CD4-positive, alpha-beta memory T cell (primary cell): Measurements from ENCODE around the gene VAMP5. TPM values are rescaled to one million over a fixed set of nuclear protein-coding genes. Genes with fewer than 3 reads are reported as not detected.
A peak's percentile ranks its signal among the peaks of the same experiment; 100 is the strongest.

Experiments used
- CTCF ChIA-PET: fragments of 350-600 bp; sonication (Branson Sonifier 250); formaldehyde crosslinking; loops from one replicate; lab custom pipeline; 2021; ENCODE audit warnings: inconsistent platforms; ENCODE audit not compliant: partially characterized antibody; lab: Charles Lee
- POLR2A ChIA-PET: fragments of 350-600 bp; sonication (Branson Sonifier 250); formaldehyde crosslinking; loops from one replicate; lab custom pipeline; 2021; ENCODE audit not compliant: partially characterized antibody; lab: Charles Lee
- DNase-seq, 5 donors: peaks; one replicate each; pipeline versions ENCODE4 v3.0.0 to v3.0.0-alpha.2; 2020 to 2022; ENCODE audit warnings: mixed read lengths in 1 of 5
- H3K27ac ChIP-seq: one replicate; pipeline ENCODE4 v1.7.0; 2013; ENCODE audit warnings: low read depth, low read length
- H3K27me3 ChIP-seq: 2 replicates; pipeline ENCODE4 v1.7.0; 2013; ENCODE audit warnings: mild to moderate bottlenecking, low read length, moderate library complexity; ENCODE audit not compliant: insufficient read depth
- H3K36me3 ChIP-seq: 2 replicates; pipeline ENCODE4 v1.7.0; 2013; ENCODE audit warnings: mild to moderate bottlenecking, low read length, moderate library complexity; ENCODE audit not compliant: insufficient read depth
- H3K4me1 ChIP-seq: 2 replicates; pipeline ENCODE4 v1.7.0; 2013; ENCODE audit warnings: mild to moderate bottlenecking, low read length, moderate library complexity; ENCODE audit not compliant: insufficient read depth
- H3K4me3 ChIP-seq, 2 donors: one replicate each; pipeline ENCODE4 v1.7.0; 2013; ENCODE audit warnings: low read length in 2 of 2, mild to moderate bottlenecking in 1 of 2
- H3K9me3 ChIP-seq, 2 donors: one replicate each; pipeline ENCODE4 v1.7.0; 2013; ENCODE audit warnings: low read length in 2 of 2, control low read depth in 1 of 2; ENCODE audit not compliant: control insufficient read depth in 1 of 2
- H3K27ac Mint-ChIP-seq, 7 donors: one replicate each; pipeline ENCODE4 v1.8.0; 2020 to 2021; ENCODE audit warnings: mixed read lengths in 7 of 7, mild to moderate bottlenecking in 6 of 7, inconsistent platforms in 3 of 7, moderate library complexity in 3 of 7
- H3K27me3 Mint-ChIP-seq, 2 donors: one replicate each; pipeline ENCODE4 v1.8.0; 2020 to 2021; ENCODE audit warnings: mixed read lengths in 2 of 2
- H3K36me3 Mint-ChIP-seq, 2 donors: one replicate each; pipeline ENCODE4 v1.8.0; 2020 to 2021; ENCODE audit warnings: mixed read lengths in 2 of 2, inconsistent platforms in 1 of 2, mild to moderate bottlenecking in 1 of 2
- H3K4me1 Mint-ChIP-seq, 4 donors: one replicate each; pipeline ENCODE4 v1.8.0; 2020 to 2021; ENCODE audit warnings: mixed read lengths in 4 of 4, mild to moderate bottlenecking in 1 of 4
- H3K4me3 Mint-ChIP-seq, 8 donors: one replicate each; pipeline ENCODE4 v1.8.0; 2020 to 2021; ENCODE audit warnings: mixed read lengths in 8 of 8, mild to moderate bottlenecking in 7 of 8, moderate library complexity in 6 of 8, inconsistent platforms in 3 of 8
- H3K9me3 Mint-ChIP-seq, 8 donors: one replicate each; pipeline ENCODE4 v1.8.0; 2020 to 2021; ENCODE audit warnings: mixed read lengths in 8 of 8, mild to moderate bottlenecking in 5 of 8, inconsistent platforms in 3 of 8, moderate library complexity in 1 of 8
- intact Hi-C: fragments of 100-400 bp; cut with micrococcal nuclease; formaldehyde crosslinking; loops from one replicate; pipeline ENCODE4 v1.15.1; 2023
- polyA plus RNA-seq, 2 donors: library from polyadenylated mRNA; unstranded; fragments of 300-500 nt; fragmentation: Illumina TruSeq; gene quantifications; one replicate each; pipeline ENCODE4 v1.2.3, GENCODE V29; 2021
- total RNA-seq, 2 experiments: library from RNA; stranded (reverse); gene quantifications; one replicate each; pipeline ENCODE4 v1.2.3, GENCODE V29; 2021

The VAMP5 gene, protein sequence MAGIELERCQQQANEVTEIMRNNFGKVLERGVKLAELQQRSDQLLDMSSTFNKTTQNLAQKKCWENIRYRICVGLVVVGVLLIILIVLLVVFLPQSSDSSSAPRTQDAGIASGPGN
- 10 to 100 TPM; 25.5 to 25.6 TPM for total RNA-seq
- 100 to 1,000 TPM; 109 to 136 TPM for polyA plus RNA-seq

DNA sequence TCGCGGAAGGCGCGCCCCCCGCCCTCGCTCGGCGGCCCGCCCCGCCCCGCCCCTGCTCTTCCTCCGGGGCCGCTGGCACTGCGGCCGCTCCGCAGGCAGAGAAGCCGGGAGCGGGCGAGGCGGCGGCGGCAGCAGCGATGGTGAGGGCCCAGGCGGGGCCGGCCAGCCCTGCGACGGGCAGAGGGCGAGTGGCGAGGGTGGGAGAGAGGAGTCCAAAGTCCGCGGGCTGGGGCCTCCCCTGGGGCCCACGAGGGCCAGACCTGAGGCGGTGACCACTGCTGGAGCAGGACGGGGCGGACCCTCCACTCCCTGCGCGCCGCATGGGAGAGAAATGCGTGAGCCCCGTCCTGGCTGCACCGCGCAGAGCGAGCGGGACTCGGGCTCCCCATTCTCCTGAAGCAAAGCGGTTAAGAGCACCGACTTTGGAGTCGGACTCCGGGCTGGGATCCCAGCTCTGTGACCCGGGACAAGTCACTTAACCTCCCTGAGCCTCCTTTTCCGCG is at the start of gene VAMP5:
TSS of gene VAMP5 (plus strand) at position 78 of the 503 bp plus-strand sequence. CDS start at position 138, 60 bp downstream.
- peak in 3 of 5 donors; percentile 24 to 29 (median 26) for DNase-seq
- peaks cover 22 to 23% of the 10 kb centered on the region in 2 donors for H3K36me3 Mint-ChIP-seq
- intact Hi-C loops: loop anchor here (1.0 kb wide), 1 partner anchor 23 kb away; the partner anchor contains the start of gene GGCX
- peaks cover 39 to 75% (median 57%) of the 10 kb centered on the region in 4 donors for H3K4me1 Mint-ChIP-seq
- ChIA-PET POLR2A (interaction anchor here (0.7 to 5.8 kb wide), 8 partner anchors 11 to 44 kb away, joined by 3 to 71 read pairs (median 14); partner anchors contain the start of genes C2orf68, GGCX, MAT2A and RNF181), CTCF (interaction anchor here (1.3 kb wide), 1 partner anchor 164 kb away, joined by 3 read pairs; no protein-coding TSS in a partner anchor)
- no peaks in the 10 kb centered on the region for H3K27me3 Mint-ChIP-seq
- peaks cover 48% of the 10 kb centered on the region for H3K4me1 ChIP-seq
- peaks cover 15% of the 10 kb centered on the region for H3K36me3 ChIP-seq
- peak within 1 kb of the TSS; percentile 57 to 64 for H3K4me3 ChIP-seq
- H3K9me3 ChIP-seq: no peaks in the 10 kb centered on the region
- peak within 1 kb of the TSS; percentile 80 for H3K27ac ChIP-seq
- H3K9me3 Mint-ChIP-seq: no peaks in the 10 kb centered on the region
- peak within 1 kb of the TSS; percentile 89 to 98 (median 90) for H3K4me3 Mint-ChIP-seq
- H3K27me3 ChIP-seq: no peaks in the 10 kb centered on the region
- H3K27ac Mint-ChIP-seq: peak within 1 kb of the TSS; percentile 90 to 98 (median 95)

DNA sequence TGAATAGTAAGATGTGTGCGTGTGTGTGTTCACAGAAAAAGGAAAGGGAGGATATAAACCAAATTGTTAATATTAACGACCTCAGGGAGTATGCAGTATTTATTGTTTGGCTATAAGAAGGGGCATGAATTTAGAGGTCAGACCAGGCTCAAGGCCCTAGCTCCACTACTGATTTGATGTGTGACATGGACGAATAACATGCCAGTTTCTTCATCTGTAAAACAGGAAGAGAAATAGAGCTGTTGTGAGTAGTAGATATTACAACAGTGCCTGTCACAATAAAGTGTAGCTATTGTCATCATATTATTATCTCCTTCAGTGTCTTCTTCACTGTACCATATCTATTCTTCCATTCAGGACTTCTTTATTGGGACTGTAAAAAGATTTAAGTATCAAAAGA is 49.4 kb upstream of the VAMP5 start:
- H3K4me3 Mint-ChIP-seq: no peak overlapping the region
- ChIA-PET CTCF (interaction anchor here (12.4 kb wide), 1 partner anchor 18 kb away, joined by 144 read pairs; no protein-coding TSS in a partner anchor), POLR2A (interaction anchor here (1.0 to 1.3 kb wide), 2 partner anchors 9 to 116 kb away, joined by 3 to 4 read pairs; partner anchors contain the start of gene SH2D6)
- intact Hi-C loops: no loop called here
- no peak for DNase-seq
- Histone ChIP-seq H3K4me3 (no peak overlapping the region), H3K27me3 (no peaks in the 10 kb centered on the region), H3K4me1 (peaks cover 12% of the 10 kb centered on the region), H3K27ac (no peak overlapping the region), H3K36me3 (no peaks in the 10 kb centered on the region), H3K9me3 (no peaks in the 10 kb centered on the region)
- H3K4me1 Mint-ChIP-seq: peaks cover 6 to 24% (median 15%) of the 10 kb centered on the region in 4 donors
- peak overlapping the region in 1 of 7 donors; percentile 57 for H3K27ac Mint-ChIP-seq
- H3K27me3 Mint-ChIP-seq: no peaks in the 10 kb centered on the region
- peaks cover 0 to 3% (median 0%) of the 10 kb centered on the region in 8 donors for H3K9me3 Mint-ChIP-seq
- H3K36me3 Mint-ChIP-seq: peaks cover 0 to 11% of the 10 kb centered on the region in 2 donors

DNA sequence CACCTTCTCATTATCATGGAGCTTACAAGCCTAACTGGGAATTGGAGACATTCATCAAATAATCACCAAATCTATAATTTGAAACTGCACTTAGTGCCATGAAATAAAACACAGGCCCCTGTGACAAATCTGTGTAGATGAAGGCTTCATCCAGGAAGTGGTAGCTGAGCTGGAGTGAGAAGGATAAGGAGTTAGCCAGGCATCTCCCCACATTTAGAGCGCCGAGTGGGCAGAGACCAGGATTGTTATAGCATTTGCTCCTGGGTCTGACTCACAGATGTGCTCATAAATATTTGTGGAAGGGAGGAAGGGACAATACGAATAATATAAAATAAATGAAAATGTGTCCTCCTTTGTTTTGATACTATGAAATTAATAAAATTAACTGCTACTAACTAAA is 47.8 kb upstream of the VAMP5 start:
- CTCF ChIA-PET: interaction anchor here (1.3 to 12.4 kb wide), 4 partner anchors 10 to 116 kb away, joined by 3 to 144 read pairs (median 37); partner anchors contain the start of gene SH2D6
- Mint-ChIP-seq H3K4me3 (peak overlapping the region in 2 of 8 donors; percentile 37 to 41), H3K27ac (peak overlapping the region in 3 of 7 donors; percentile 33 to 95 (median 57)), H3K36me3 (peaks cover 4 to 26% of the 10 kb centered on the region in 2 donors), H3K27me3 (no peaks in the 10 kb centered on the region), H3K4me1 (peaks cover 20 to 40% (median 30%) of the 10 kb centered on the region in 4 donors), H3K9me3 (peaks cover 0 to 3% (median 0%) of the 10 kb centered on the region in 8 donors)
- Histone ChIP-seq H3K4me3 (no peak overlapping the region), H3K27ac (no peak overlapping the region), H3K27me3 (no peaks in the 10 kb centered on the region), H3K36me3 (peaks cover 3% of the 10 kb centered on the region), H3K9me3 (no peaks in the 10 kb centered on the region), H3K4me1 (peaks cover 28% of the 10 kb centered on the region)
- POLR2A ChIA-PET: interaction anchor here (1.5 to 7.2 kb wide), 8 partner anchors 15 to 209 kb away, joined by 3 to 119 read pairs (median 54); partner anchors contain the start of genes ELMOD3, GGCX, RETSAT and RNF181
- no peak for DNase-seq
- intact Hi-C loops: no loop called here

DNA sequence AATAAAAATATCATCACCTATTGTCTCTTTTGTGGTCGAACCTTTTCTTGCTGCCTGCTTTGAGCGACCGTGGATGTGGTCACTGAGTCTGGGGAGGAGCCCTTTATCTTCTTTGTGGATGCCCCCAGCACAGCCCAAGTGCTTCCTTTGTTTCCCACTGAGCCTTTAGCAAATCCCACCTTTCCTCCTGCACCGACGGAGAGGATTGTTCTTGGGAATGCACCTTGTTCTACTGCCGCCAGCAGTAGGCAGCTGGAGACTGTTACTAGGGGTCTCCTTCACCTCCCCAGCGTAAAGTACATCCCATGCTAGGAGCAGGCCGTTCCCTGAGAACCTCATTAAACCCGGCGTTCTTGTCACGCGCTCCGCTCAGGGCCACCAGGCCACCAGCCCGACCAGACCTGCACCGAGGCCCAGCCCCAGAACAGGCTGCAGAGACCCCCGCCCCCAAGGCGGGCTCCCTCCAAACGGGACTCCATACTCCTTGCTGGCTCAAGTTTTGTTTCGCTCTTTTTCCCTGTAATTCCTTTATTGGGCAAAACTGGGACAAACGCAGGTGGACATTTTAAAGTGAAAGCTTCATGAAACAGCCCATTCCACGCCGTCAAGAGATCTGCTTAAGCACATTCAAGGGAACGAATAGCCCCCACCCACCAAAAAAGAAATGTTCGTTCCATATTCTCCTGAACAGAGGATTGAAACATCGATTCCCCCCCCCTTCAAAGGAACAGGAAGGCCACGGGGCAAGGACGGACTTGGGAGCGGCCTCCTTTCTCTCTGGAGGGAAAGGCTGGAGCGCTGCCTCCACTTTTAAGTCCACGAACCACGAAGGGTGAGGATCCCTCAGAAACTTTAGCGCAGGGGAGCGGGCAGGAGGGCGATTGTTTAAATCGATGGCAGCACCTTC is 46.4 kb upstream of the VAMP5 start:
- Mint-ChIP-seq H3K4me3 (peak overlapping the region; percentile 93 to 97 (median 95)), H3K36me3 (peaks cover 17 to 40% of the 10 kb centered on the region in 2 donors), H3K9me3 (peaks cover 0 to 3% (median 0%) of the 10 kb centered on the region in 8 donors), H3K27me3 (no peaks in the 10 kb centered on the region), H3K27ac (peak overlapping the region; percentile 91 to 97 (median 95)), H3K4me1 (peaks cover 31 to 54% (median 41%) of the 10 kb centered on the region in 4 donors)
- Histone ChIP-seq H3K4me3 (peak overlapping the region; percentile 78 to 98), H3K27ac (peak overlapping the region; percentile 83), H3K27me3 (no peaks in the 10 kb centered on the region), H3K9me3 (no peaks in the 10 kb centered on the region), H3K36me3 (peaks cover 17% of the 10 kb centered on the region), H3K4me1 (peaks cover 42% of the 10 kb centered on the region)
- DNase-seq: peak; percentile 17 to 53 (median 26)
- intact Hi-C loops: loop anchor here (1.0 to 2.0 kb wide), 2 partner anchors 79 to 184 kb away; partner anchors contain the start of genes ELMOD3, RETSAT and USP39
- POLR2A ChIA-PET: interaction anchor here (1.0 to 7.2 kb wide), 29 partner anchors 9 to 231 kb away, joined by 3 to 119 read pairs (median 12); partner anchors contain the start of genes C2orf68, ELMOD3, GGCX and RETSAT
- CTCF ChIA-PET: interaction anchor here (1.0 to 12.4 kb wide), 9 partner anchors 15 to 125 kb away, joined by 3 to 144 read pairs (median 4); partner anchors contain the start of genes GGCX and SH2D6

DNA sequence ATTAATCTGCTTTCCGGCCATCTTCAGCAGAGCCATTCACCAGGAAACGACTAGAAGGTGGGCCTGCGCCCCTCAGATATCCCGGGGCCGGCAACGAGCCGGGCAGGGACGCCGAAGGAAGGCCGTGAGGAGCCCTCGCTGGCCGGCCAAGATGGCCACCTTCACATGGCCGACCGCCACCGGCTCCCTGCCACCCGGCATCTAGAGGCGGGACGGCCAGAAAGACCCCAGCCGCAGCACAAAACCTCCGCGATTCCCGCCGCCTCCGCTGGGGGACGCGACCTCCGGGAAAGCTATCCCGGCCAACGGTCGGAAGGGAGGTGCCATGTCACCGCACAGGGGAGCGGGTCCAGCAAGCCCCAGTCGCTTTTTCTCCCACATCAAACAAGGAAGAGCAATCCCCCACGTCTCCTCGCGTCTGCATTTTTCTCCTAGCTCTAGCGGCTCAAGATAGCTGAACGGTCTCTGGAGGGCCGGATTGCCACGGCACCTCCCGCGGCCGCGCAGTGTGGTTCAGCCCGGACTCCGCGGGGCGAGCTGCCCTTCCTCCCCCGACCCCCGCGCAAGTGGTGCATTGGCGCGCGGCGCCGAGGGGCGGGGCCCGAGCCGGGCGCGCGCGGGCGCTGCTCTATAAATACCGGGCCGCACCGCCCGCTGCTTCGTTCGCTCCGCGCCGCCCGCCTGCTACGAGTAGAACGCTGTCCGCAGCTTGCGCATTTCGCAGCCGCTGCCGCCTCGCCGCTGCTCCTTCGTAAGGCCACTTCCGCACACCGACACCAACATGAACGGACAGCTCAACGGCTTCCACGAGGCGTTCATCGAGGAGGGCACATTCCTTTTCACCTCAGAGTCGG is 45.5 kb upstream of the VAMP5 start, which contains the start of gene MAT2A:
TSS of gene MAT2A (plus strand) at position 662 of the 854 bp plus-strand sequence. CDS start at position 782, 120 bp downstream.
- CTCF ChIA-PET: interaction anchor here (1.0 to 12.4 kb wide), 10 partner anchors 9 to 126 kb away, joined by 3 to 144 read pairs (median 4); partner anchors contain the start of genes GGCX and SH2D6
- Histone ChIP-seq H3K27ac (peak within 1 kb of the TSS; percentile 83), H3K27me3 (no peaks in the 10 kb centered on the region), H3K4me3 (peak within 1 kb of the TSS; percentile 78 to 98), H3K36me3 (peaks cover 22% of the 10 kb centered on the region), H3K9me3 (no peaks in the 10 kb centered on the region), H3K4me1 (peaks cover 44% of the 10 kb centered on the region)
- peak within 1 kb of the TSS; percentile 94 to 97 (median 95) for H3K27ac Mint-ChIP-seq
- peak within 1 kb of the TSS; percentile 93 to 97 (median 95) for H3K4me3 Mint-ChIP-seq
- peaks cover 23 to 47% of the 10 kb centered on the region in 2 donors for H3K36me3 Mint-ChIP-seq
- DNase-seq: peak; percentile 78 to 91 (median 86)
- H3K9me3 Mint-ChIP-seq: peaks cover 0 to 3% (median 0%) of the 10 kb centered on the region in 8 donors
- POLR2A ChIA-PET: interaction anchor here (0.5 to 7.2 kb wide), 40 partner anchors 10 to 903 kb away, joined by 3 to 119 read pairs (median 8); partner anchors contain the start of genes C2orf68, CAPG, ELMOD3 and GGCX
- intact Hi-C loops: loop anchor here (1.0 to 2.0 kb wide), 8 partner anchors 14 to 210 kb away; partner anchors contain the start of genes ELMOD3, GGCX, RETSAT and RNF181
- H3K4me1 Mint-ChIP-seq: peaks cover 33 to 58% (median 43%) of the 10 kb centered on the region in 4 donors
- no peaks in the 10 kb centered on the region for H3K27me3 Mint-ChIP-seq
